Cerebellar cortex (tissue), 1 donor: ENCODE measurements around the gene AIDA.
"Not testable (repeated sequence)": the region's sequence is repeated elsewhere in the genome, so short reads cannot be mapped to it uniquely, and the experiment has no call there.

Experiments used
- DNase-seq: peaks from one replicate; pipeline ENCODE4 v3.0.0-alpha.2; 2015; ENCODE audit warnings: low spot score

The AIDA gene

GRCh38 chr1:222712253-222713090 lies at the start of gene AIDA, which contains the start of gene BROX:
AIDA (minus strand) TSS chr1:222712491; CDS start chr1:222712317, 174 bp downstream.
BROX (plus strand) TSS chr1:222712564; CDS start chr1:222715700, 3,136 bp downstream.
- peak; percentile 88 for DNase-seq

- no peak for DNase-seq
These were observed 48.8 kb upstream of the AIDA start for GRCh38 chr1:222761083-222761482.

- DNase-seq = no peak
These were observed 47.3 kb upstream of the AIDA start for GRCh38 chr1:222759451-222760035.

- DNase-seq = no peak
These were observed 45.5 kb upstream of the AIDA start for GRCh38 chr1:222757646-222758268.

GRCh38 chr1:222754366-222755139 lies 42.3 kb upstream of the AIDA start:
- DNase-seq = no peak

GRCh38 chr1:222751255-222751654 lies 39.0 kb upstream of the AIDA start:
- DNase-seq = no peak

GRCh38 chr1:222750651-222751050 lies 38.4 kb upstream of the AIDA start:
- DNase-seq = no peak

GRCh38 chr1:222749927-222750326 lies 37.6 kb upstream of the AIDA start:
- peak; percentile 26 for DNase-seq

- not testable (repeated sequence) for DNase-seq
These were observed 29.6 kb upstream of the AIDA start for GRCh38 chr1:222741630-222742457.

- no peak for DNase-seq
These were observed 27.6 kb upstream of the AIDA start for GRCh38 chr1:222739929-222740328.

- DNase-seq = no peak
These were observed 27.2 kb upstream of the AIDA start for GRCh38 chr1:222739465-222739864.

- DNase-seq = no peak
These were observed 24.7 kb upstream of the AIDA start, which contains the start of gene FAM177B for GRCh38 chr1:222736972-222737371. FAM177B (plus strand) TSS chr1:222737202; CDS start chr1:222746546, 9,344 bp downstream.

- DNase-seq = no peak
These were observed 24.2 kb upstream of the AIDA start for GRCh38 chr1:222736470-222736869.

- DNase-seq = no peak
These were observed 22.4 kb upstream of the AIDA start for GRCh38 chr1:222734740-222735139.

GRCh38 chr1:222732216-222733159 lies 20.2 kb upstream of the AIDA start:
- DNase-seq = no peak

- no peak for DNase-seq
These were observed 18.6 kb upstream of the AIDA start for GRCh38 chr1:222730866-222731265.

- no peak for DNase-seq
These were observed 16.5 kb upstream of the AIDA start for GRCh38 chr1:222728746-222729145.

GRCh38 chr1:222716393-222716792 lies 4.1 kb upstream of the AIDA start:
- no peak for DNase-seq

GRCh38 chr1:222713091-222713961 lies 1.0 kb upstream of the AIDA start:
- DNase-seq = peak; percentile 97
